Measurements from ENCODE around the gene CFAP65. TPM values are rescaled to one million over a fixed set of nuclear protein-coding genes. Genes with fewer than 3 reads are reported as not detected.

CFAP65 gene
- total RNA-seq, 1 donor from 2014 or later: 0.80 TPM

GRCh38 chr2:219031005-219031738, 10.1 kb downstream of the CFAP65 start:
- Mint-ChIP-seq H3K4me3 (no peak overlapping the region), H3K4me1 (peaks cover 4% of the 10 kb centered on the region), H3K27me3 (ENCODE audit: insufficient read depth, low read depth) (peaks cover 11% of the 10 kb centered on the region), H3K9me3 (no peaks in the 10 kb centered on the region), H3K27ac (no peak overlapping the region), H3K36me3 (no peaks in the 10 kb centered on the region)
- Histone ChIP-seq H3F3A (ENCODE audit: low read depth) (no peaks in the 10 kb centered on the region), H3K4me1 (no peaks in the 10 kb centered on the region), H3K27me3 (peaks cover 41% of the 10 kb centered on the region), H3K27ac (no peak overlapping the region), H3K9me3 (ENCODE audit: low read depth) (no peaks in the 10 kb centered on the region), H2AFZ (replicated peaks) (no peak overlapping the region), H3K9ac (no peak overlapping the region), H3K4me2 (no peak overlapping the region), H3K79me2 (ENCODE audit: low read depth) (no peaks in the 10 kb centered on the region), H4K20me1 (ENCODE audit: low read depth) (no peaks in the 10 kb centered on the region), H3K4me3 (no peak overlapping the region), H3K36me3 (no peaks in the 10 kb centered on the region)
- no peak for DNase-seq (ENCODE audit: low spot score)
- TF ChIP-seq, protein P1, sequence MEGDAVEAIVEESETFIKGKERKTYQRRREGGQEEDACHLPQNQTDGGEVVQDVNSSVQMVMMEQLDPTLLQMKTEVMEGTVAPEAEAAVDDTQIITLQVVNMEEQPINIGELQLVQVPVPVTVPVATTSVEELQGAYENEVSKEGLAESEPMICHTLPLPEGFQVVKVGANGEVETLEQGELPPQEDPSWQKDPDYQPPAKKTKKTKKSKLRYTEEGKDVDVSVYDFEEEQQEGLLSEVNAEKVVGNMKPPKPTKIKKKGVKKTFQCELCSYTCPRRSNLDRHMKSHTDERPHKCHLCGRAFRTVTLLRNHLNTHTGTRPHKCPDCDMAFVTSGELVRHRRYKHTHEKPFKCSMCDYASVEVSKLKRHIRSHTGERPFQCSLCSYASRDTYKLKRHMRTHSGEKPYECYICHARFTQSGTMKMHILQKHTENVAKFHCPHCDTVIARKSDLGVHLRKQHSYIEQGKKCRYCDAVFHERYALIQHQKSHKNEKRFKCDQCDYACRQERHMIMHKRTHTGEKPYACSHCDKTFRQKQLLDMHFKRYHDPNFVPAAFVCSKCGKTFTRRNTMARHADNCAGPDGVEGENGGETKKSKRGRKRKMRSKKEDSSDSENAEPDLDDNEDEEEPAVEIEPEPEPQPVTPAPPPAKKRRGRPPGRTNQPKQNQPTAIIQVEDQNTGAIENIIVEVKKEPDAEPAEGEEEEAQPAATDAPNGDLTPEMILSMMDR (IDR thresholded peaks at IDR 0.05): no peak
- TF ChIP-seq EZH2phosphoT487 (IDR thresholded peaks at IDR 0.05) (no peak), EZH2 (IDR thresholded peaks at IDR 0.05) (no peak)

GRCh38 chr2:219030177-219030940, 11.0 kb downstream of the CFAP65 start:
- Histone ChIP-seq H2AFZ (replicated peaks) (no peak overlapping the region), H3F3A (ENCODE audit: low read depth) (no peaks in the 10 kb centered on the region), H4K20me1 (ENCODE audit: low read depth) (no peaks in the 10 kb centered on the region), H3K27ac (no peak overlapping the region), H3K36me3 (no peaks in the 10 kb centered on the region), H3K4me3 (no peak overlapping the region), H3K79me2 (ENCODE audit: low read depth) (no peaks in the 10 kb centered on the region), H3K4me2 (no peak overlapping the region), H3K9me3 (ENCODE audit: low read depth) (no peaks in the 10 kb centered on the region), H3K27me3 (peaks cover 33% of the 10 kb centered on the region), H3K4me1 (no peaks in the 10 kb centered on the region), H3K9ac (no peak overlapping the region)
- Mint-ChIP-seq H3K27me3 (ENCODE audit: insufficient read depth, low read depth) (peaks cover 7% of the 10 kb centered on the region), H3K9me3 (no peaks in the 10 kb centered on the region), H3K27ac (no peak overlapping the region), H3K36me3 (no peaks in the 10 kb centered on the region), H3K4me1 (peaks cover 4% of the 10 kb centered on the region), H3K4me3 (no peak overlapping the region)
- no peak for TF ChIP-seq EZH2phosphoT487 (IDR thresholded peaks at IDR 0.05)
- no peak for TF ChIP-seq EZH2 (IDR thresholded peaks at IDR 0.05)
- TF ChIP-seq, protein P1 (IDR thresholded peaks at IDR 0.05): no peak
- DNase-seq (ENCODE audit: low spot score): no peak

- H3K9me3 ChIP-seq (ENCODE audit: low read depth): no peaks in the 10 kb centered on the region
- peaks cover 6% of the 10 kb centered on the region for H3K27me3 Mint-ChIP-seq (ENCODE audit: insufficient read depth, low read depth)
- H3K9ac ChIP-seq: no peak overlapping the region
- no peaks in the 10 kb centered on the region for H3K36me3 Mint-ChIP-seq
- H3K4me1 ChIP-seq: no peaks in the 10 kb centered on the region
- H3K4me3 ChIP-seq: no peak overlapping the region
- no peak overlapping the region for H3K27ac Mint-ChIP-seq
- H3K79me2 ChIP-seq (ENCODE audit: low read depth): no peaks in the 10 kb centered on the region
- H3K36me3 ChIP-seq: no peaks in the 10 kb centered on the region
- no peaks in the 10 kb centered on the region for H4K20me1 ChIP-seq (ENCODE audit: low read depth)
- no peak overlapping the region for H3K4me3 Mint-ChIP-seq
- peaks cover 27% of the 10 kb centered on the region for H3K27me3 ChIP-seq
- H3K4me1 Mint-ChIP-seq: peaks cover 4% of the 10 kb centered on the region
- H3K9me3 Mint-ChIP-seq: no peaks in the 10 kb centered on the region
- peak; percentile 91 for DNase-seq (ENCODE audit: low spot score)
- TF ChIP-seq, protein P1 (IDR thresholded peaks at IDR 0.05): peak; percentile 91
- no peak for TF ChIP-seq EZH2phosphoT487 (IDR thresholded peaks at IDR 0.05)
- TF ChIP-seq EZH2 (IDR thresholded peaks at IDR 0.05): no peak
- no peak overlapping the region for H3K27ac ChIP-seq
- no peak overlapping the region for H3K4me2 ChIP-seq
- H3F3A ChIP-seq (ENCODE audit: low read depth): no peaks in the 10 kb centered on the region
- H2AFZ ChIP-seq (replicated peaks): peak overlapping the region; percentile 83
Measured at GRCh38 chr2:219029829-219030165, 11.5 kb downstream of the CFAP65 start.

Measured in neural progenitor cell (in vitro differentiated cells).